GF-D8 (cell line): ENCODE results near the gene RIMS4.

Experiments
- DNase-seq: peaks from one replicate; lab custom pipeline; 2025; lab: John Stamatoyannopoulos, UW

RIMS4 gene

DNA sequence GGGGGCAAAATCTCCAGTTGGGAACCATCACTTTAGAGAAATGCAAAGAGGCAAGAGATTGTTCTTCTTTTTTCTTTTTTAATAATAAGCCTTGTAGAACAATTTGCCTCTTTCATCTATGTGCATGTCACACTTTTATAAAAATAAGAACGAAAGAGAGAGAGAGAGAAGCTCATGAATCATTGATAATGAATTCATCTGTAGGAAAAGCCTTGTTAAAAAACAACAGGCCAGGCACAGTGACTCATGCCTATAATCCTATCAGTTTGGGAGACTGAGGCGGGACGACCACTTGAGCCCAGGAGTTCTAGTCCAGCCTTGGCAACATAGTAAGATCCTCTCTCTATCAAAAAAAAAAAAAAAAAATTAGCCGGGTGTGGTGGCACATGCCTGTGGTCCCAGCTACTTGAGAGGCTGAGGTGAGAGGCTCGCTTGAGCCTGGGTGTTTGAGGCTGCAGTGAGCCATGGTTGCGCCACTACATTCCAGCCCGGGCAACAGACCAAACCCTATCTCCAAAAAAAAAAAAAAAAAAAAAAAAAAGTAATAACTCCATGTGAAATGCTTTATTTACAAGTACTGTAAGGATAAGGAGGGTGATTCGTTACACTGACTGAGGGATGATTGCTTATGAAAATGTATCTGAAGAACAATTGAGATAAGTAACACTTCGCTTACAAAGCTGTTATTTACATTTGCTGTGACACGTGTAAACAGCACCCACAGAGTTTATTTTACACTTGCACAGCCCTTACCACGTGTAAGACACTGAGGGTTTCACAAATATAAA, 89.2 kb downstream of the RIMS4 start:
- no peak for DNase-seq

DNA sequence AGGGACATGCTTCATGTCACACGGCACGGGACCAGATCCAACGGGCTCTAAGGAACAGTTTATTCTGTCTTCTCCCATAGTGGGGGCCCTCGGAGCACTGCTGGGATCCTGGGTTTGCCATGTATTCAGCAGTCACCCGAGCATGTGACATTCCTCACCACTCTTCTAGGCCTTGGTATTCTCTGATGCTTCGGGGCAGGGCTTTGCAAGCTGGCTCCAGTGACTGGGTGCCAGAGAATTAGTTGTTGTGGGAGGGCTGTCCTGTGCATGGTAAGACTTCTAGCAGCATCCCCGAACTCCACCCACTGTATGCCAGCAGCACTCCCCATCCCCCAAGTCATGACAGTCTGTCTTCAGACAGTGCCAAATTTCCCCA, 89.7 kb downstream of the RIMS4 start:
- no peak for DNase-seq

- DNase-seq: no peak
Measured at GRCh38 chr20:44719841-44720240, 90.5 kb downstream of the RIMS4 start.

- DNase-seq: no peak
Measured at GRCh38 chr20:44717986-44718385, 92.4 kb downstream of the RIMS4 start.

- DNase-seq: no peak
Measured at GRCh38 chr20:44716309-44717106, 93.8 kb downstream of the RIMS4 start.

GRCh38 chr20:44715499-44716308, 94.6 kb downstream of the RIMS4 start:
- DNase-seq: no peak

GRCh38 chr20:44714701-44715498, 95.4 kb downstream of the RIMS4 start, which contains the start of gene CCN5:
Gene CCN5 (plus strand): TSS chr20:44715369. CDS start chr20:44715391, 22 bp downstream.
- DNase-seq: no peak

DNA sequence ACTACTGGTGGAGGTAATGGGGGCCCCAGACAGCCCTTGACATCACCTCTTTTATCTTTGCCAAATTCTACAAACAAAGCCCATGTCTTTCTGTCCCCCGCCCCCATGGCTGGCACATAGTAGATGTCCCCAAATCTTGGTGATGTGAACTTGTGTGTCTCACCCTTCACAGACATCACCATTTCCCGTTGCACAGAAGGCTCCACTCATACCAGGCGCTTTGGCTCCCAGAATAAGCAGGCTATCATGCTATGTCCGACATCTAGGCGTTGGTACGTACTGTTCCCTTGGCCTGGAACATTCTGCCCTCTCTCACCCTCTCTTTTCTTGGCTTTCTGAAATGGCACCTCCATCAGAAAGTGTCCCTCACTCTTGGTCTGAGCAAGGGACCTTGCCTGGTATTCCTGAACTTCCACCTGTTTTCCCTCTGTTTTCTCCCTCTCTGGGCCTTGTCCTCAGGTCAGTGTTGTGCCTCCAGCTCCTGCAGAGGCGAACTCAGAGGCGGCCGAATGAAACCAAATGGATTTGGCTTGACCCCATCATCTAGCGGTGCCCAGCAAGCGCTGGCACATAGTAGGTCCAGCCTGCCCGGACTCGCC, 96.1 kb downstream of the RIMS4 start:
- DNase-seq: no peak

GRCh38 chr20:44711237-44711636, 99.1 kb downstream of the RIMS4 start:
- DNase-seq: no peak

DNA sequence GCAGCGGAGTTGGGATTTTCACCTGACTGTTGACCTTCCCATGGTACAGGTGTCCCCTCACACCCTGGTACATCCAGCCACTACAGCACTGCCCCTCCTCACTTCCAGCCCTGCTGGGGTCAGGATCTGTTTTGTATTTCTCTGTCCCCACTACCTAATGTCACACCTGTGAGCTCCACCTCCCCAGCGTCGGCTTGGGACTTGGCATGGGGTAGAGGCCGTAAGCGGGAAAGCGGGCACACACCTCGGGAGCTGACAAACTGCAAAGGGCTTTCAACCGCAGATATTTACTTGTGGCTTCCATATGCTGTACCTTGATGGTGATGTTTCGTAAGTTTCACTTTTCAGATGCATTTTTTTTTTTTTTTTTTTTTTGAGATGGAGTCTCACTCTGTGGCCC, 100.5 kb downstream of the RIMS4 start:
- DNase-seq: no peak

DNA sequence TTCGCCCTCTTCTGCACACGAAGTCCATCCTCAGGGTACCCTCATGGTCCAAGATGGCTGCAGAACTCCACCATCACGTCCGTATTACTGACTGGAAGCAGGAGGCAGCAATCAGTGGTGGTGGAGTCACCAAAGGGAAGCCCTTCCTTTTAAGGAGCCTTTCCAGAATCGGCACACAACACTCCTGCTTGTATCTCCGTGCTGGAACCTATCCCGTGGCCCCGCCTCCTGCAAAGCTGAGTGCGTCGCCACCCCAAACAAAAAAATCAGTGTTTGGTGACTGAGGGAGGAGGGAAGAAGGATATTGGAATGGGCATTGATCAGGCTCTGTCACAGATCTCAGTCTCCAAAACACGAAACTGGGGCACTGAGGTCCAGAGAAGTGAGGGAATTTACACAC, 101.0 kb downstream of the RIMS4 start:
- DNase-seq: no peak

DNA sequence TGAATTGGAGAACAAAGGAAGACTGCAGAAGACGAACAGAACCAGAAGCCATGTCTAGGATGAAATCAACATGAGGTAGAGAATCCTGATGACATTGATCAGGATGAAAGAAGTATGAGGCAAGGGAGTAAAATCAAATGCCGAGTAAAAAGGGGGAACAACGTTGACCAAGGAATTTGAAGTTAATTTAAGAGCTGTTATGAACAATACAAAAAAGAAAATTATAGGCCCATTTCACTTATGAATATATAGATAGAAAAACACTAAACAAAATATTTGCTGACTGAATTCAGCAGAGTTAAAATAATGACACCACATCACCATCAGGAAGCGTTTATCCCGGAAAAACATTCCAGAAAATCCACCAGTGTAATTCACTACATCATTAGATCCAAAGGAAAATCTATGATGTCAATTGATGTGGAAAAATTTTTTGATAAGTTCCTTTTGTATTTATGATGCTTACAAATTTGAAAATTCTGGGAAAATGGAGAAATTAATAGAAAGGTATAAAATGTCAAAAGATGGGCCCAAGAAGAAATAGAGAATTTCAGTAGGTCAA, 103.2 kb downstream of the RIMS4 start:
- no peak for DNase-seq

DNA sequence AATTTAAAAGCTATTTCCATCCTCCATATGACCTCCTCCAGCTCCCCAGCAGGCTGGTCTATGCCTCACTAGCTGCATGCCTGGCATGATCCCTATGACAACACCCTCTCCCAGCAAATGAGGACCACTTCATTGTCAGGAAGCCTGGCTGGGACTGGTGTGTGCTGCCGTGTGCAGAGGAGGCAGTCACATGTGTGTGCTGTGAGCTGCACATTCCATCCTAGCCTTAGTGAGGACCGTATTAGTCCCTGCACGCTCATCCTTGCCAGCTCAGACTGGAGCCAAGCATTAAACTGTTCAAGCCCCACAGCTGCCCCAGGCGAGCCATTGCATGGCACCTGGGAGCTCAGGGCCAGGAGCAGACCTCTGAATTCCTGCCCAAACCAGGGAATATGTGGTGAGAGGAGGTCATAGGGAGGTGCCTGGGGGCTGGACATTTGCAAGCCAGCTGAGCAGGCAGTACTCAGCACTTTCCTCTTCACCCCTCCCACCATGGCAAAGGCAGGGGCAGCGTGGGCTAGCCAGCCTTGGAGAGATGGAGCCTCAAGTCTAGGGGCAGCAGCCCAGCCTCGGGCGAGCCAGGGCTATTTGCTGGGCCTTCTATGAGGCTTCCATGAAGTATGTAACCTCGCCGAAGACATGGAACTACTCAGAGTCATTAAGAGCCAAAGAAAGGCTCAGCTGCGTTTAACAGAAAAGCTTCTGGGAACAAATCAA, 103.9 kb downstream of the RIMS4 start:
- DNase-seq: no peak

DNA sequence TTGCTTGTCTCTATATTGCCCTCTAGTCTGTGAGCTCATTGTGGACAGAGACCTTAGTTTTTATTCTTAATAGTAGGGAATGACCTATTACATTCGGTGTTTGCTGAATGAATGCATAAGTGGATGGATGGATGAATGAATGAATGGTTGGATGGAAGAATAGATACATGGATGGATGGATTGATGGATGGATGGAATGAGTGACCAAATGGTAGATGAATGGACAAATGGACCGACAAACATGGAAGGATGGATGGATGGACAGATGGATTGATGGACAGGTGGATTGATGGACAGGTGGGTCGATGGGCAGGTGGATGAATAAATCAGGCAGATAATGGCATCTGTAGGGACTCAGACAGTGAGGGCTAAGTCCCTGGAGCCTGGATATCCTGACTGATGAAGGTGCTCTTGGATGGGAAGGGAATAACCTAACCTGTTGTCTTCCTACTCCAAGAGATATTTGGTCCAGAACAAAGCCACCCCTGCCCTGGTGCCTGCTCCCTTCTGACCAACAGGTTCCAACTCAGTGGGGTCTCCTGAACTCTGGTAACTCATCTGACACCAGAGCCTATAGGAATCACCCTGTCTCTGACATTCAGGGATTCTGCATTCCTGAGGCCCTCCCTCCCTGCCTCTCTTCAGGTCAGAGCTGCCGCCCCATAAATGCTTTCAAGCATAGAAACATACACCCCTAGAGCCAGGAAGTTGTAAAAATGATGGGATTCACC, 104.8 kb downstream of the RIMS4 start:
- DNase-seq: no peak

GRCh38 chr20:44704551-44704971, 105.8 kb downstream of the RIMS4 start:
- DNase-seq: no peak

DNA sequence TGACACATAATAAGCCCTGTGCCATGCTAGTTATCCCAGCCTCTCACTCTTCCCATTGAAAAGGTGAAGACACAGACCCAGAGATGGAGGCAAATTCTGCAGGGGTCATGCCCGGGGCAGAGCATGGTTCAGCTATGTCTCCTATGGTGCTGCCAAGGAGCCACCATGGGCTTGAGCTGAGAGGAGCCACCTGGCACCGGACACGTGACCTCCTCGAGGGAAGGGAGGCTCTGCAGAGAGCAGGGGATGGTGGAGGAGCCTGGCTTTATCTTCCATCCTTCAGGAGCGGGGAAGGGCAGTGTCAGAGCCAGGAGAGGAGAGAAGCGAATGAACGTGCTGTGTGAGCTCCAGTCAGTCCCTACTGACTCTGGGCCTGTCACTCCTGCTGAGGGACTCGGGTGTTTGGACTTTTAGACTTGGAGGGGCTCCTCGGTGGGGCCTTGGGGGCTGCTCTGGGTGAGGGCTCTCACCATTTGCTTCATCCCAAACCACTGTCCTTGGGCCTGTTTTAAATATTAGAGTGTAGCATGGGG, 106.3 kb downstream of the RIMS4 start:
- no peak for DNase-seq

GRCh38 chr20:44703183-44703925, 107.0 kb downstream of the RIMS4 start:
- no peak for DNase-seq

DNA sequence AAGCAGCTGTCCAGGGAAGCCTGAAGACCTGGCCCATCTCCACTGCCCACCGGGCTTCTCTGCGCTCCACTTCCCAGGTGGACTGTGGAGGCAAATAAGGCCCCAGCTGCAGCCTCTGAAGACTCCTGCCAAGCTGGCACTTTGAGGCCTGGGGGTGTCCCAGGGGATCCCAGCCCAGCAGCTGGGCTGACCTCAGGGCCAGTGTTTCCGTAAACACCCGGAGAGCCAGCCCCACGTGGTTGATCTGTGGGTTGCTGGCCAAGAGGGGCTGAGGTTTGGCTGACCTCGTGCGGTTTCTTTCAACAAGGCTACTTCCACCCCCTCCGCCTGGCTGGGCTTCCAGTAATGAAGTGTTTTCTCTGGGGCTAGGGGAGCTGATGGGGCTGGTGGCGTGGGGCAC, 107.6 kb downstream of the RIMS4 start:
- peak; percentile 46 for DNase-seq

DNA sequence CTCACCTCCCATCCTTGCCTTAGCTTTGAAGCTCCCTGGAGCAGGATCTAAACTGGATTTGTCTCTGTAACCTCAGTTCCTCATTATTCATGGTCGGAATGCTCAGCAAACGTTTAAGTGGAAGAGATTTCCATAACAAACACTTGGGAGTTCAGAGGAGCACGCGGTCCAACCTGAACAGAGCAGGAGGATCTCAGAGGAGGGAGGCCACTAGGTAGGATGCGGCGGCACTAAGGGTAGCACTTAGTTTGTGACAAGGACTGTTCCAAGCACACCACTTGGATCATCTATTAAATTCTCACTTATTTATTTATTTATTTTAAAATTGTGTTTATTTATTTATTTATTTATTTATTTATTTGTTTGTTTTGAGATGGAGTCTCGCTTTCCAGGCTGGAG, 108.5 kb downstream of the RIMS4 start:
- no peak for DNase-seq
